GM23248 (cell line): ENCODE measurements around the gene PEPD. TPM values are rescaled to one million over a fixed set of nuclear protein-coding genes. Genes with fewer than 3 reads are reported as not detected.

Experiments
- DNase-seq: peaks from one replicate; pipeline ENCODE4 v3.0.0-alpha.2; 2015
- H2AFZ ChIP-seq: fragments of 200-600 bp; sonication (generic); 2 replicates; pipeline ENCODE4 v1.6.1; 2016; ENCODE audit warnings: antibody characterized with exemption
- H3F3A ChIP-seq: fragments of 200-600 bp; sonication (generic); 2 replicates; pipeline ENCODE4 v1.6.1; 2016; ENCODE audit warnings: mild to moderate bottlenecking, antibody characterized with exemption, mixed run types; ENCODE audit not compliant: insufficient read depth
- H3K27ac ChIP-seq: fragments of 200-600 bp; sonication (generic); 2 replicates; pipeline ENCODE4 v1.5.1; 2016; ENCODE audit warnings: mild to moderate bottlenecking
- H3K27me3 ChIP-seq: fragments of 200-600 bp; sonication (generic); replicated peaks from 2 replicates; pipeline ENCODE4 v1.6.1; 2016; ENCODE audit warnings: mild to moderate bottlenecking; ENCODE audit not compliant: insufficient read depth
- H3K36me3 ChIP-seq: fragments of 200-600 bp; sonication (generic); 2 replicates; pipeline ENCODE4 v1.6.1; 2016; ENCODE audit warnings: low read depth, mild to moderate bottlenecking
- H3K4me1 ChIP-seq: fragments of 200-600 bp; sonication (generic); 2 replicates; pipeline ENCODE4 v1.6.1; 2016; ENCODE audit warnings: mild to moderate bottlenecking; ENCODE audit not compliant: insufficient read depth
- H3K4me2 ChIP-seq: fragments of 200-600 bp; sonication (generic); one replicate; pipeline ENCODE4 v1.6.1; 2016; ENCODE audit warnings: mild to moderate bottlenecking; ENCODE audit not compliant: unreplicated experiment
- H3K4me3 ChIP-seq: fragments of 200-600 bp; sonication (generic); 2 replicates; pipeline ENCODE4 v1.5.1; 2016; ENCODE audit warnings: mild to moderate bottlenecking
- H3K79me2 ChIP-seq: fragments of 200-600 bp; sonication (generic); 2 replicates; pipeline ENCODE4 v1.6.1; 2016; ENCODE audit warnings: mild to moderate bottlenecking; ENCODE audit not compliant: insufficient read depth
- H3K9ac ChIP-seq: fragments of 200-600 bp; sonication (generic); 2 replicates; pipeline ENCODE4 v1.6.1; 2016; ENCODE audit warnings: mild to moderate bottlenecking
- H3K9me2 ChIP-seq: fragments of 200-600 bp; sonication (generic); 2 replicates; pipeline ENCODE4 v1.6.1; 2016; ENCODE audit warnings: mixed run types, mild to moderate bottlenecking, moderate library complexity; ENCODE audit not compliant: insufficient read depth
- H3K9me3 ChIP-seq: fragments of 200-600 bp; sonication (generic); one replicate; pipeline ENCODE4 v1.6.1; 2017; ENCODE audit warnings: low read depth
- H4K20me1 ChIP-seq: fragments of 200-600 bp; sonication (generic); 2 replicates; pipeline ENCODE4 v1.6.0; 2016; ENCODE audit not compliant: insufficient read depth
- EZH2 ChIP-seq: fragments of 200-600 bp; sonication (generic); IDR thresholded peaks from 2 replicates; pipeline ENCODE4 v1.6.1; 2018; ENCODE audit warnings: antibody characterized with exemption, mild to moderate bottlenecking; ENCODE audit not compliant: insufficient read depth, poor library complexity, severe bottlenecking
- EZH2phosphoT487 ChIP-seq: fragments of 200-600 bp; sonication (generic); IDR thresholded peaks from 2 replicates; pipeline ENCODE4 v1.6.1; 2018; ENCODE audit warnings: antibody characterized with exemption, moderate library complexity, mild to moderate bottlenecking, low read depth; ENCODE audit not compliant: insufficient read depth
- WGBS, 2 experiments: methylation state at CpG; one replicate each; pipeline ENCODE4 v1.1.6; 2015 to 2017; ENCODE audit warnings: low lambda C conversion rate in 2 of 2, low coverage in 1 of 2; ENCODE audit errors: missing lambda C conversion rate in 2 of 2; 5-methylcytosine and 5-hydroxymethylcytosine counted together
- in situ Hi-C: fragments of 300-500 bp; cut with MboI; formaldehyde crosslinking; loops from 2 replicates; pipeline ENCODE4 v1.15.0; 2020
- polyA plus RNA-seq: library from polyadenylated mRNA; unstranded; fragments of >200 nt; fragmentation: Nextera tagmentation; extraction: Ambion mirVana; gene quantifications from 2 replicates; pipeline ENCODE4 v1.2.1, GENCODE V29; 2016
- total RNA-seq: library from RNA; depleted of rRNA; stranded (reverse); fragments of >200 nt; shearing (Covaris generic); gene quantifications from 2 replicates; pipeline ENCODE4 v1.2.3, GENCODE V29; 2014

Gene PEPD
- total and polyA plus RNA-seq, 2 experiments from 2014 or later = 54.8 to 86.5 TPM

- in situ Hi-C loops = no loop called here
- Histone ChIP-seq H3K9me3 (no peaks in the 10 kb centered on the region), H3K36me3 (no peaks in the 10 kb centered on the region), H4K20me1 (peaks cover 35% of the 10 kb centered on the region; the same call in 1 of the 2 replicates), H3K4me1 (peaks cover 6% of the 10 kb centered on the region; the same call in 1 of the 2 replicates), H3K27me3 (no peaks in the 10 kb centered on the region), H3K9me2 (no peaks in the 10 kb centered on the region), H3K27ac (no peak overlapping the region), H2AFZ (no peak overlapping the region), H3K79me2 (peaks cover 86% of the 10 kb centered on the region), H3K4me2 (no peak overlapping the region), H3K4me3 (no peak overlapping the region), H3K9ac (no peak overlapping the region), H3F3A (no peaks in the 10 kb centered on the region)
- 88 to 89% methylated on average over 15 of the region's 15 CpGs for WGBS, 2 experiments
- DNase-seq = no peak
- no peak for TF ChIP-seq EZH2phosphoT487
- TF ChIP-seq EZH2 = no peak
These were observed 135.2 kb downstream of the PEPD start for GRCh38 chr19:33386361-33386858.

- H3K27ac ChIP-seq = no peak overlapping the region
- DNase-seq = no peak
- no peaks in the 10 kb centered on the region for H3K9me3 ChIP-seq
- no peak for TF ChIP-seq EZH2
- TF ChIP-seq EZH2phosphoT487 = no peak
- no peak overlapping the region for H3K9ac ChIP-seq
- H3F3A ChIP-seq = no peaks in the 10 kb centered on the region
- H3K4me3 ChIP-seq = no peak overlapping the region
- H2AFZ ChIP-seq = no peak overlapping the region
- no peaks in the 10 kb centered on the region for H3K27me3 ChIP-seq
- in situ Hi-C loops = no loop called here
- peaks cover 39% of the 10 kb centered on the region for H4K20me1 ChIP-seq
- WGBS, 2 experiments = 57 to 65% methylated on average over 6 of the region's 6 CpGs
- H3K9me2 ChIP-seq = no peaks in the 10 kb centered on the region
- H3K4me2 ChIP-seq = no peak overlapping the region
- H3K79me2 ChIP-seq = peaks cover 91% of the 10 kb centered on the region
- H3K36me3 ChIP-seq = 0 out of 2 replicates have a peak, but pooled peaks cover under 1% of the 10 kb centered on the region
- peaks cover 6% of the 10 kb centered on the region; the same call in 1 of the 2 replicates for H3K4me1 ChIP-seq
These were observed 135.6 kb downstream of the PEPD start for GRCh38 chr19:33385956-33386355.

DNA sequence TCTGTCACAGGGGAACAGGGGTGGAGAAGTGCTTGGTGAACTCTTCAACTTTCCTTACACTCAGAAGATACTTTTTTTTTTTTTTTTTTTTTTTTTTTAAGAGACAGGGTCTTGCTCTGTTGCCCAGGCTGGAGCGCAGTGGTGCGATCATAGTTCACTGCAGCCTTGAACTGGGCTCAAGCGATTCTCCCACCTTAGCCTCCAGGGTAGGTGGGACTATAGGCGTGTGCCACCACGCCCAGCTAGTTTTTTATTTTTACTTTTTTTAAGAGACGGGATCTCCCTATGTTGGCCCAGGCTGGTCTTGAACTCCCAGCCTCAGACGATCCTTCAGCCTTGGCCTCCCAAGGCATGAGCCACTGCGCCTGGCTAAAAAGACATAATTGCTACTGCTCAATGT lies 136.6 kb downstream of the PEPD start:
- TF ChIP-seq EZH2phosphoT487 (no peak), EZH2 (no peak)
- H3K9me2 ChIP-seq = no peaks in the 10 kb centered on the region
- H2AFZ ChIP-seq = no peak overlapping the region
- H3K79me2 ChIP-seq = peaks cover 99% of the 10 kb centered on the region
- H3K36me3 ChIP-seq = peaks cover 9% of the 10 kb centered on the region; the same call in 1 of the 2 replicates
- H3K4me3 ChIP-seq = no peak overlapping the region
- H3F3A ChIP-seq = peaks cover 9% of the 10 kb centered on the region; the same call in 1 of the 2 replicates
- WGBS, 2 experiments = 98 to 99% methylated on average over 8 of the region's 8 CpGs
- DNase-seq = no peak
- H3K9ac ChIP-seq = no peak overlapping the region
- peaks cover 48% of the 10 kb centered on the region for H4K20me1 ChIP-seq
- in situ Hi-C loops = no loop called here
- H3K27me3 ChIP-seq = no peaks in the 10 kb centered on the region
- no peak overlapping the region for H3K27ac ChIP-seq
- H3K4me2 ChIP-seq = no peak overlapping the region
- H3K9me3 ChIP-seq = no peaks in the 10 kb centered on the region
- no peaks in the 10 kb centered on the region for H3K4me1 ChIP-seq

- no peaks in the 10 kb centered on the region for H3K27me3 ChIP-seq
- peaks cover 19% of the 10 kb centered on the region for H3K36me3 ChIP-seq
- no peak overlapping the region for H3K9ac ChIP-seq
- H3K4me1 ChIP-seq = no peaks in the 10 kb centered on the region
- H3K9me3 ChIP-seq = no peaks in the 10 kb centered on the region
- H4K20me1 ChIP-seq = peaks cover 60% of the 10 kb centered on the region
- no peak overlapping the region for H3K4me3 ChIP-seq
- DNase-seq = no peak
- no peak for TF ChIP-seq EZH2phosphoT487
- no peak for TF ChIP-seq EZH2
- H3K27ac ChIP-seq = no peak overlapping the region
- no peak overlapping the region for H2AFZ ChIP-seq
- 96 to 99% methylated on average over 13 of the region's 13 CpGs for WGBS, 2 experiments
- peaks cover 12% of the 10 kb centered on the region; the same call in 1 of the 2 replicates for H3F3A ChIP-seq
- H3K79me2 ChIP-seq = peaks cover 100% of the 10 kb centered on the region
- in situ Hi-C loops = no loop called here
- no peaks in the 10 kb centered on the region for H3K9me2 ChIP-seq
- H3K4me2 ChIP-seq = no peak overlapping the region
These were observed 137.8 kb downstream of the PEPD start for GRCh38 chr19:33383720-33384292.

DNA sequence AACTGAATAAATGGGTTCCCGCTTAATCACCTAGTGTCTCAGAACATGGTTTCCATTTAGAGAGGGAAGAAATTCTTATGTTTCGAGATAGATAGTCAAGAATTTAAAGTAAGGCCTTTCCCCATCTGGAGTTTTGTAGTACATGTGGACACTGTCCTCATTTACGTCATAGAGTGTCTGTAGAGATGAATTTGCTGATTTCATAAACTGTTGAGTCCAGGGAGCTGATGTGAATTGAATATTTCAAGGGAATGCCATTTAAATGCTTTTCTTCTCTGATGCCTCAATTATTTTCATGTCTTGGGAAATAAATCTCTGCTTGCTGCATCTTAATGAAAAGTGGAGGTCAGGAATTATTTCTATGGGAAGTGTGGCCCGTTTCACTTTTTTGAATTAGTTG lies 138.6 kb downstream of the PEPD start:
- in situ Hi-C loops = no loop called here
- Histone ChIP-seq H3K36me3 (peaks cover 19% of the 10 kb centered on the region), H3K79me2 (peaks cover 100% of the 10 kb centered on the region), H3F3A (peaks cover 19% of the 10 kb centered on the region; the same call in 1 of the 2 replicates), H3K4me2 (no peak overlapping the region), H3K9ac (no peak overlapping the region), H3K27me3 (no peaks in the 10 kb centered on the region), H3K9me2 (no peaks in the 10 kb centered on the region), H3K4me1 (peaks cover 3% of the 10 kb centered on the region), H4K20me1 (peaks cover 67% of the 10 kb centered on the region), H3K9me3 (no peaks in the 10 kb centered on the region), H2AFZ (no peak overlapping the region), H3K27ac (no peak overlapping the region), H3K4me3 (no peak overlapping the region)
- 86 to 93% methylated on average over 4 of the region's 4 CpGs for WGBS, 2 experiments
- no peak for TF ChIP-seq EZH2phosphoT487
- no peak for TF ChIP-seq EZH2
- no peak for DNase-seq
